ENCODE data around the gene F2RL3. TPM values are rescaled to one million over a fixed set of nuclear protein-coding genes. Genes with fewer than 3 reads are reported as not detected.

Gene F2RL3
- total and polyA plus RNA-seq, 2 experiments from 2014 or later = 0.33 to 1.0 TPM

DNA sequence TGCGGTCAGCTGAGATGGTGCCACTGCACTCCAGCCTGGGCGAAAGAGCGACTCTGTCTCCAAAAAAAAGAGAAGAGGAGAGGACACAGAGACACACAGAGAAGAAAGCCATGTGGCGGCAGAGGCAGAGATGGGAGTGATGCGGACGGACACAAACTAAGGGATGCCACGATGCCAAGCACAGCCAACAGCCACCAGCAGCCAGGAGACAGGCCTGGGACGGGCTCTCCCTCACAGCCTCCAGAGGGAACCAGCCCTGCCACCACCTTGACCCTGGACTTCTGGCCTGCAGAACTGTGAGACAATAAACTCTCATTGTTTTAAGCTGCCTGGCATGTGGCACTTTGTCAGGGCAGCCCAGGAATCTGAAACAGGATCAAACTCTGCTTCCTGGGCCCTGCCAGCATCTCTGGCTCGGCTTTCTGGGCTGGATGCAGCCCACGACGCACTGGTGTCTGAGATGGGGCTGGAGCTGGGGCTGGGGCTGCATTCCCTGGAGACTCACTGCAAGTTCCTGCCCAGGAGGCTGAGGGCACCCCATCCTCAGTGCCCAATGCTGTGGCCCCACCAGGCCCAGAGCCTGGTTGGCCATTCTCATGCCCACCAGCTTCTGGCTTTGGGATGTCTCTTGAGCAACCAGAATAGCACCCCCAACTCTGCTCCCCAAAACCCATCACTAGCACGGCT lies 3.0 kb downstream of the F2RL3 start:
- Histone ChIP-seq H3K9me3 (ENCODE audit: low read depth) (no peaks in the 10 kb centered on the region), H3K36me3 (no peaks in the 10 kb centered on the region), H3K27ac (no peak overlapping the region), H3K4me3 (no peak overlapping the region), H3K4me1 (ENCODE audit: low read depth) (peaks cover 31% of the 10 kb centered on the region), H3K27me3 (no peaks in the 10 kb centered on the region)
- no peak for DNase-seq (ENCODE audit: low read depth in 1 of 2, low spot score in 1 of 2)
- TF ChIP-seq, protein P1, sequence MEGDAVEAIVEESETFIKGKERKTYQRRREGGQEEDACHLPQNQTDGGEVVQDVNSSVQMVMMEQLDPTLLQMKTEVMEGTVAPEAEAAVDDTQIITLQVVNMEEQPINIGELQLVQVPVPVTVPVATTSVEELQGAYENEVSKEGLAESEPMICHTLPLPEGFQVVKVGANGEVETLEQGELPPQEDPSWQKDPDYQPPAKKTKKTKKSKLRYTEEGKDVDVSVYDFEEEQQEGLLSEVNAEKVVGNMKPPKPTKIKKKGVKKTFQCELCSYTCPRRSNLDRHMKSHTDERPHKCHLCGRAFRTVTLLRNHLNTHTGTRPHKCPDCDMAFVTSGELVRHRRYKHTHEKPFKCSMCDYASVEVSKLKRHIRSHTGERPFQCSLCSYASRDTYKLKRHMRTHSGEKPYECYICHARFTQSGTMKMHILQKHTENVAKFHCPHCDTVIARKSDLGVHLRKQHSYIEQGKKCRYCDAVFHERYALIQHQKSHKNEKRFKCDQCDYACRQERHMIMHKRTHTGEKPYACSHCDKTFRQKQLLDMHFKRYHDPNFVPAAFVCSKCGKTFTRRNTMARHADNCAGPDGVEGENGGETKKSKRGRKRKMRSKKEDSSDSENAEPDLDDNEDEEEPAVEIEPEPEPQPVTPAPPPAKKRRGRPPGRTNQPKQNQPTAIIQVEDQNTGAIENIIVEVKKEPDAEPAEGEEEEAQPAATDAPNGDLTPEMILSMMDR (IDR thresholded peaks at IDR 0.05; ENCODE audit: low read depth, low read length) = no peak

DNA sequence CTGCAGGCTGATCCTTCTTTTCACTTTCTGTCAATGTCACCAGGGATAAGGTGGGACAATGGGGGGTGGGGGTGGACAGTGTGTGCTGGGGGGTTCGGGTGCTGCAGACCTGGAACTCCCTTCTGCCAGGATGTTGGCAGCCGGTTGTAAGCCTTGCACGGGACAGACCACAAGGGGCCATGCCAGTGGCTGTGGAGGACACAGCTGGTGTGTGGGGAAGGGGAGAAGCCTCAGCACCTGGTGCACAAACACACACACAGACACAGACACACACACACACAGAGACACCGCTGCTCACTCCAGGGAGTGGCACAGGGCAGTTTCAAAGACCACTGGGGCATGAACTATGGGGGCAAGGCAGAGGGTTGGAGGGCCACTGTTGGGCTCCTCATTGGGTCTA lies 3.6 kb downstream of the F2RL3 start:
- no peaks in the 10 kb centered on the region for H3K36me3 ChIP-seq
- TF ChIP-seq, protein P1 (IDR thresholded peaks at IDR 0.05; ENCODE audit: low read depth, low read length) = no peak

DNA sequence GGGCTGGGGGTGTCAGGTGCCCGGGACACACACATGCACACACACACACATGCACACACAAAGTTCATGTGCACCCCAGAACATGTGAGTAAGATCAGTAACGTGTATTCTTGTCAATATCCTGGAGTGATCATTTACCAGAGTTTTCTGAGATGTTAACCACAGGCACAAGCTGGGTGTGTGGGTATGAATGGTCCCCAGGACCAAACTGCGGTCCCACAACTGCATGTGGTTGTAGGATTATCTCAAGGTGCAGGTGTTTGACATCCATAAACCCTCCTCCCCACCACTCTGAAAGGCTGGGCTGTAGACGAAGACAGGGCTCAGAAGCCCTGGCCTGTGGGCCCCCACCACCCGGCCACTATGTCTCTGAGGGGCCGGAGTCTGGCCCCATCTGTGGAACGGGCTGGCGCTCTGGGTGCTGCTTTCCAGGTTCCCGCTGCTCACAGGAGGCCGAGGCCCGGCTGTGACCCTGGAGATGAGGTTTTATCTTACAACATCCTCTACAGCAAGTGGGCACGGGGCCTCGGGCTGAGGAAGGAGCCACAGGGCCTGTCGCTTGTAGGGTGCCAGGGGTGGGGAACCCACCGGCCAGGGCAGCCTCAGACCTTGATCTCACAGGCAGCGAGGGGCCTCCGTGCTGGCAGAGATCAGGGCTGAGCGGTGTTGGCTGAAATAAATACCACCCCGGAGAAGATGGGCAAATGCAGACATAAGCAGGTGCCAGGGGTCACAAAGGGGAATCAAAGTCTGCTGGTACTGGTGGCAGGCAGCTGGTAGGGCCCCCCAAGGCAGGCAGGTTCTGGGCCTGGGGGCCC lies 4.3 kb downstream of the F2RL3 start:
- TF ChIP-seq, protein P1 (IDR thresholded peaks at IDR 0.05; ENCODE audit: low read depth, low read length) = no peak
- Histone ChIP-seq H3K4me1 (ENCODE audit: low read depth) (peaks cover 29% of the 10 kb centered on the region), H3K27me3 (no peaks in the 10 kb centered on the region), H3K4me3 (no peak overlapping the region), H3K36me3 (no peaks in the 10 kb centered on the region), H3K9me3 (ENCODE audit: low read depth) (no peaks in the 10 kb centered on the region), H3K27ac (no peak overlapping the region)
- DNase-seq (ENCODE audit: low read depth in 1 of 2, low spot score in 1 of 2) = no peak

More for the DNA sequence above, 3.6 kb downstream of the F2RL3 start:
- H3K4me1 ChIP-seq (ENCODE audit: low read depth) = peaks cover 29% of the 10 kb centered on the region
- H3K4me3 ChIP-seq = no peak overlapping the region
- H3K27ac ChIP-seq = no peak overlapping the region
- no peak for DNase-seq (ENCODE audit: low read depth in 1 of 2, low spot score in 1 of 2)
- H3K9me3 ChIP-seq (ENCODE audit: low read depth) = no peaks in the 10 kb centered on the region
- no peaks in the 10 kb centered on the region for H3K27me3 ChIP-seq

DNA sequence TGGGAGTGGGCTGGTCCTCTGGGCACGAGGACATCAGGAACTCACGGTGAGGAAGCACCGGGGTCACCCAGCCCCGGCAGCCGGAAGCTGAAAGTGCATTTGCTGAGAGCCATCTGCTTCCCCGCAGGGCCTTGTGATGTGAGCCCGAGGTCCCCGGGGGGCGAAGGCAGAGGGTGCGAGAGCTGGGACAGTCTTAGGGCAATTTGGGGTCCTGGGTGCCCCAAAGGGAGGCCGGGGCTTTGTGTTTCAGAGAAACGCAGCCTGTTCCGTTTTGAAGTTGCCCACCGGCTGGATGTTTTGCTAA lies 4.8 kb downstream of the F2RL3 start:
- no peak for DNase-seq (ENCODE audit: low read depth in 1 of 2, low spot score in 1 of 2)
- TF ChIP-seq, protein P1 (IDR thresholded peaks at IDR 0.05; ENCODE audit: low read depth, low read length) = no peak
- H3K4me3 ChIP-seq = no peak overlapping the region
- no peaks in the 10 kb centered on the region for H3K36me3 ChIP-seq
- peaks cover 26% of the 10 kb centered on the region for H3K4me1 ChIP-seq (ENCODE audit: low read depth)
- H3K27me3 ChIP-seq = no peaks in the 10 kb centered on the region
- H3K27ac ChIP-seq = no peak overlapping the region
- no peaks in the 10 kb centered on the region for H3K9me3 ChIP-seq (ENCODE audit: low read depth)

DNA sequence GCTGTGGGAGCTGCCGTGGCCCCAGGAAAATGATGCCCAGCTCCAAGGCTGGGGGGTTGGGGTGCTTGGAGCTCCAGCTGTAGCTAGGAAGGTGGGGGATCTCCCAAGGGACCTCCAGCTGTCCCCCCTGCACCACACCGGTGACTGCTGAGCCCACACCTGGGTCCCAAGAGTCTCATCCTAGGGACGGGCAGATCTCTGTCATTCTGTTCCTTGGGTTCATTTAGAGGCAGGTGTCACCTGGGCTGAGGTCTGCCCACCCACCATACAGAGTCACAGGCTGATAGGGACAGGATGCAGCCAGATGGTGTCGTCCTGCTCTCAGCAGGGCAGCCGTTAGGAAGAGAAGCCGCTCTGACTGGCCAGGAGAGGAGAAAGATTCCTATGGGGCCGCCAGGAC lies 5.3 kb downstream of the F2RL3 start:
- H3K36me3 ChIP-seq = no peaks in the 10 kb centered on the region
- H3K4me3 ChIP-seq = no peak overlapping the region
- TF ChIP-seq, protein P1 (IDR thresholded peaks at IDR 0.05; ENCODE audit: low read depth, low read length) = no peak
- H3K9me3 ChIP-seq (ENCODE audit: low read depth) = no peaks in the 10 kb centered on the region
- no peaks in the 10 kb centered on the region for H3K27me3 ChIP-seq
- no peak for DNase-seq (ENCODE audit: low read depth in 1 of 2, low spot score in 1 of 2)
- no peak overlapping the region for H3K27ac ChIP-seq
- H3K4me1 ChIP-seq (ENCODE audit: low read depth) = peaks cover 22% of the 10 kb centered on the region

All from cardiac muscle cell (in vitro differentiated cells and primary cell).